Measurements from ENCODE around the gene ADNP2.

The ADNP2 gene

GRCh38 chr18:80107426-80107825, 1.6 kb upstream of the ADNP2 start:
- DNase-seq (no peak), ATAC-seq (no peak)

GRCh38 chr18:80108121-80108536, 933 bp upstream of the ADNP2 start:
- DNase-seq: no peak
- no peak for ATAC-seq

GRCh38 chr18:80109676-80110078, 615 bp downstream of the ADNP2 start:
- ATAC-seq (peak; percentile 15), DNase-seq (peak; percentile 56)

GRCh38 chr18:80112624-80113248, 3.7 kb downstream of the ADNP2 start:
- ATAC-seq (no peak), DNase-seq (no peak)

- ATAC-seq: no peak
- no peak for DNase-seq
These were observed 6.0 kb downstream of the ADNP2 start for GRCh38 chr18:80115035-80115434.

GRCh38 chr18:80119111-80119510, 10.0 kb downstream of the ADNP2 start:
- no peak for ATAC-seq

GRCh38 chr18:80120932-80121331, 11.9 kb downstream of the ADNP2 start:
- no peak for DNase-seq
- ATAC-seq: no peak

More at GRCh38 chr18:80119111-80119510, 10.0 kb downstream of the ADNP2 start:
- no peak for DNase-seq

- no peak for DNase-seq
- ATAC-seq: no peak
These were observed 15.1 kb downstream of the ADNP2 start for GRCh38 chr18:80124131-80124530.

GRCh38 chr18:80126797-80127196, 17.7 kb downstream of the ADNP2 start:
- ATAC-seq (no peak), DNase-seq (no peak)

- no peak for DNase-seq
- ATAC-seq: no peak
These were observed 18.6 kb downstream of the ADNP2 start for GRCh38 chr18:80127635-80128034.

GRCh38 chr18:80129672-80130367, 20.8 kb downstream of the ADNP2 start:
- no peak for ATAC-seq
- DNase-seq: no peak

GRCh38 chr18:80130555-80130954, 21.5 kb downstream of the ADNP2 start:
- DNase-seq (no peak), ATAC-seq (peak; percentile 40)

- DNase-seq: no peak
- ATAC-seq: no peak
These were observed 23.2 kb downstream of the ADNP2 start for GRCh38 chr18:80132180-80132812.

- DNase-seq (no peak), ATAC-seq (no peak)
These were observed 24.1 kb downstream of the ADNP2 start for GRCh38 chr18:80133124-80133523.

GRCh38 chr18:80135136-80135535, 26.1 kb downstream of the ADNP2 start:
- DNase-seq: no peak
- ATAC-seq: no peak

GRCh38 chr18:80136679-80137078, 27.6 kb downstream of the ADNP2 start:
- ATAC-seq (no peak), DNase-seq (no peak)

GRCh38 chr18:80137137-80137536, 28.1 kb downstream of the ADNP2 start:
- no peak for ATAC-seq

GRCh38 chr18:80137976-80138375, 28.9 kb downstream of the ADNP2 start:
- no peak for ATAC-seq
- DNase-seq: no peak

More at GRCh38 chr18:80137137-80137536, 28.1 kb downstream of the ADNP2 start:
- no peak for DNase-seq

GRCh38 chr18:80140455-80140985, 31.5 kb downstream of the ADNP2 start:
- no peak for DNase-seq
- peak; percentile 36 for ATAC-seq

- ATAC-seq (no peak), DNase-seq (no peak)
These were observed 34.8 kb downstream of the ADNP2 start for GRCh38 chr18:80143881-80144280.

- DNase-seq (no peak), ATAC-seq (no peak)
These were observed 36.2 kb downstream of the ADNP2 start for GRCh38 chr18:80145196-80145804.

GRCh38 chr18:80147037-80147417, 38.0 kb downstream of the ADNP2 start:
- no peak for ATAC-seq
- DNase-seq: no peak

All from stimulated activated naive CD8-positive, alpha-beta T cell treated with anti-CD3 and anti-CD28 coated beads, Interleukin-15, Interleukin-2, amounts not matched to agents 100 U/mL and 50 U/mL, for 24 hours (primary cell).